ENCODE results near the gene MRPL24. TPM values are rescaled to one million over a fixed set of nuclear protein-coding genes. Genes with fewer than 3 reads are reported as not detected.

Gene MRPL24
- total and polyA plus RNA-seq, 2 donors: 53.8 to 59.0 TPM

DNA sequence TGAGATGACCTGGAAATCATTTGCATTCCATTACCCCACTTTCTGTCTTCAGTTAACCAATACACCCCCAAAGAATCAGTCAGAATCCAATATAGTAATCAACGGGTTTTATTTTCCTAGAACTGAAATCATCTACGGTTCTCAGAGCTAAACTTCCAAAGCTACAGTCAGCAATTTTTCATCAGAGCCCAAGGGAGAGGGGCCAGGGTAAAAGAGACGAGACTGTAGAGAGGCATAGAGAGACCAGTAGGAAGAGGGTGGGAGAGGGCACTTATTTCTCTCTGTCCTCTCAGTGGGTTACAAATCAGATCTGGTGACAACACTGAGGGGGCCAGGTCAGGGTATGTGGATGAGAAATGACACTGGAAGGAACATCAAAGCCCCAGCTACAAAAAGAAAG is 1.1 kb upstream of the MRPL24 start:
- H3K36me3 ChIP-seq (ENCODE audit: control insufficient read depth in 2 of 2, insufficient read depth in 2 of 2, low read length in 1 of 2): peaks cover 40 to 61% of the 10 kb centered on the region in 2 donors
- peak overlapping the region; percentile 86 to 92 for H3K27ac ChIP-seq (ENCODE audit: low read depth in 1 of 2, low read length in 1 of 2)
- no peaks in the 10 kb centered on the region for H3K9me3 ChIP-seq (ENCODE audit: control insufficient read depth in 2 of 2, insufficient read depth in 1 of 2, low read length in 1 of 2)
- H3K4me3 ChIP-seq (ENCODE audit: low read length in 2 of 2): no peak overlapping the region
- H3K27me3 ChIP-seq (ENCODE audit: control insufficient read depth in 2 of 2, insufficient read depth in 1 of 2, low read length in 1 of 2): no peaks in the 10 kb centered on the region
- WGBS: 96% methylated on average over 3 of the region's 3 CpGs
- DNase-seq (ENCODE audit: low read depth in 6 of 9, low spot score in 9 of 9): no peak
- peaks cover 7 to 49% of the 10 kb centered on the region in 2 donors for H3K4me1 ChIP-seq (ENCODE audit: control insufficient read depth in 2 of 2, insufficient read depth in 2 of 2, low read length in 2 of 2)

GRCh38 chr1:156741481-156741983 is 644 bp upstream of the MRPL24 start:
- no peaks in the 10 kb centered on the region for H3K27me3 ChIP-seq (ENCODE audit: control insufficient read depth in 2 of 2, insufficient read depth in 1 of 2, low read length in 1 of 2)
- DNase-seq (ENCODE audit: low read depth in 6 of 9, low spot score in 9 of 9): peak in 1 of 9 donors; percentile 14
- H3K4me3 ChIP-seq (ENCODE audit: low read length in 2 of 2): peak overlapping the region; percentile 33 to 38
- H3K9me3 ChIP-seq (ENCODE audit: control insufficient read depth in 2 of 2, insufficient read depth in 1 of 2, low read length in 1 of 2): no peaks in the 10 kb centered on the region
- 58% methylated on average over 8 of the region's 8 CpGs for WGBS
- peak overlapping the region; percentile 86 to 92 for H3K27ac ChIP-seq (ENCODE audit: low read depth in 1 of 2, low read length in 1 of 2)
- peaks cover 45 to 66% of the 10 kb centered on the region in 2 donors for H3K36me3 ChIP-seq (ENCODE audit: control insufficient read depth in 2 of 2, insufficient read depth in 2 of 2, low read length in 1 of 2)
- peaks cover 2 to 44% of the 10 kb centered on the region in 2 donors for H3K4me1 ChIP-seq (ENCODE audit: control insufficient read depth in 2 of 2, insufficient read depth in 2 of 2, low read length in 2 of 2)

GRCh38 chr1:156740237-156740740 is 599 bp downstream of the MRPL24 start:
- Histone ChIP-seq H3K4me3 (ENCODE audit: low read length in 2 of 2) (peak overlapping the region; percentile 57 to 67), H3K9me3 (ENCODE audit: control insufficient read depth in 2 of 2, insufficient read depth in 1 of 2, low read length in 1 of 2) (no peaks in the 10 kb centered on the region), H3K27ac (ENCODE audit: low read depth in 1 of 2, low read length in 1 of 2) (peak overlapping the region; percentile 45 to 69), H3K27me3 (ENCODE audit: control insufficient read depth in 2 of 2, insufficient read depth in 1 of 2, low read length in 1 of 2) (no peaks in the 10 kb centered on the region), H3K36me3 (ENCODE audit: control insufficient read depth in 2 of 2, insufficient read depth in 2 of 2, low read length in 1 of 2) (peaks cover 45 to 65% of the 10 kb centered on the region in 2 donors), H3K4me1 (ENCODE audit: control insufficient read depth in 2 of 2, insufficient read depth in 2 of 2, low read length in 2 of 2) (peaks cover 2 to 32% of the 10 kb centered on the region in 2 donors)
- WGBS: 36% methylated on average over 7 of the region's 7 CpGs
- no peak for DNase-seq (ENCODE audit: low read depth in 6 of 9, low spot score in 9 of 9)

DNA sequence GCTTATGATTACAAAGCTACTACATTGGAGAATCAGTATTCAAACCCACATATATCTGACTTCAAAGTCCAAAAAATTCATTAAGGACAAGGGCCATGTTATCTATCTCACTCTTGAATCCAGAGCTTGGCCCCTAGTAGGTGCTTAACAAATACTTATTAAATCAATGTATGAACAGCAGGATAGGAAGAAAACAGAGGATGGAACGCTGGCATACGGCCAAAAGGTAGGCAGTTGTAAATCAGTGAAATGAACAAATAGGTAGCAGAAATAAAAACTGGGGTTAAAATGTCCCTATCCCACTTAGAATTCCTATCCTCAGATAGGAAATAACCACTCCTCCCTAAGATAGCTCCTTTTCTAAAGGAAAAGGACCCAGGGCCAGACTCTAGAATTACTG is 2.0 kb downstream of the MRPL24 start:
- Histone ChIP-seq H3K36me3 (ENCODE audit: control insufficient read depth in 2 of 2, insufficient read depth in 2 of 2, low read length in 1 of 2) (peaks cover 37 to 53% of the 10 kb centered on the region in 2 donors), H3K4me3 (ENCODE audit: low read length in 2 of 2) (no peak overlapping the region), H3K9me3 (ENCODE audit: control insufficient read depth in 2 of 2, insufficient read depth in 1 of 2, low read length in 1 of 2) (no peaks in the 10 kb centered on the region), H3K4me1 (ENCODE audit: control insufficient read depth in 2 of 2, insufficient read depth in 2 of 2, low read length in 2 of 2) (peaks cover 2 to 23% of the 10 kb centered on the region in 2 donors), H3K27me3 (ENCODE audit: control insufficient read depth in 2 of 2, insufficient read depth in 1 of 2, low read length in 1 of 2) (no peaks in the 10 kb centered on the region), H3K27ac (ENCODE audit: low read depth in 1 of 2, low read length in 1 of 2) (no peak overlapping the region)
- DNase-seq (ENCODE audit: low read depth in 6 of 9, low spot score in 9 of 9): no peak
- 97% methylated on average over 2 of the region's 2 CpGs for WGBS

DNA sequence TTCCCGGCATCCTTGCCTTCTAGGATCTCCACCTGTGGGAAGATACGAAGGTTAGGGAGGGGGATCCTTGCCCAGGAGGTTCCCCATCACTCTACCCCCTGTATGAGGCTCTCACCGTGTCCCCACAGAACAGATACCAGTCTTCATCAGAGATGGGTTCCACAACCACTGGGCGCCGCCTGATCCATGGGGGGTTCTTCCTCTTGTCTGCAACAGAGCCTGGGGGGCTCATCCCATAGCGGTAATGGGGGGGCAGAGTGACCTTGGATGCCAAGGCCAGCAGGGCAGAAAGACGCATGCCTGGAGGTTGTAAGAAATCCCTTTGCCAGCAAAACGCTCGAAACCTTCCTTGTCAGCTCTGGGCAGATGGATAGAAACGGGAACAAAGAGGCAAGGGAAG is 2.5 kb downstream of the MRPL24 start:
- no peak for DNase-seq (ENCODE audit: low read depth in 6 of 9, low spot score in 9 of 9)
- no peak overlapping the region for H3K27ac ChIP-seq (ENCODE audit: low read depth in 1 of 2, low read length in 1 of 2)
- 93% methylated on average over 10 of the region's 10 CpGs for WGBS
- no peaks in the 10 kb centered on the region for H3K27me3 ChIP-seq (ENCODE audit: control insufficient read depth in 2 of 2, insufficient read depth in 1 of 2, low read length in 1 of 2)
- no peaks in the 10 kb centered on the region for H3K9me3 ChIP-seq (ENCODE audit: control insufficient read depth in 2 of 2, insufficient read depth in 1 of 2, low read length in 1 of 2)
- H3K4me3 ChIP-seq (ENCODE audit: low read length in 2 of 2): no peak overlapping the region
- peaks cover 36 to 47% of the 10 kb centered on the region in 2 donors for H3K36me3 ChIP-seq (ENCODE audit: control insufficient read depth in 2 of 2, insufficient read depth in 2 of 2, low read length in 1 of 2)
- peaks cover 2 to 22% of the 10 kb centered on the region in 2 donors for H3K4me1 ChIP-seq (ENCODE audit: control insufficient read depth in 2 of 2, insufficient read depth in 2 of 2, low read length in 2 of 2)

DNA sequence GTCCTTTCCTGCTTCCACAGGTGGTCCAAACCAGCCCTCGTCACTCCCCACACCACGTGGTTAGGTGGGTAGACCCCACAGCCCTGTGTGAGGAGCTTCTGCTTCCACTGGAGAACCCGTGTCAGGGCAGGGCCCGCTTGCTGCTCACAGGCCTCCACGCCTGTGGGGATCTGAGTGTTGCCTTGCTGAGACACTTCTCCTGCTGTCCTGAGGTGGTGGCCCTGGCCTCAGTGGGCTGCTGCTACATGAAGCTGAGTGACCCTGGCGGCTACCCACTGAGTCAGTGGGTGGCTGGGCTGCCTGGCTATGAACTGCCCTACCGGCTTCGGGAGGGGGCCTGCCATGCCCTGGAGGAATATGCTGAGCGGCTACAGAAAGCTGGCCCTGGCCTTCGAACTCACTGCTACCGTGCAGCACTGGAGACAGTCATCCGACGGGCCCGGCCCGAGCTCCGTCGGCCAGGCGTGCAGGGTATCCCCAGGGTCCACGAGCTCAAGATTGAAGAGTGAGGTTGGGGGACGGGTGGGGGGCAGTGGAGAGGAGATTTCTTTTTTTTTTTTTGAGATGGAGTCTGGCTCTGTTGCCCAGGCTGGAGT is 6.8 kb downstream of the MRPL24 start:
- H3K27ac ChIP-seq (ENCODE audit: low read depth in 1 of 2, low read length in 1 of 2): no peak overlapping the region
- peaks cover 23 to 25% of the 10 kb centered on the region in 2 donors for H3K36me3 ChIP-seq (ENCODE audit: control insufficient read depth in 2 of 2, insufficient read depth in 2 of 2, low read length in 1 of 2)
- no peaks in the 10 kb centered on the region for H3K27me3 ChIP-seq (ENCODE audit: control insufficient read depth in 2 of 2, insufficient read depth in 1 of 2, low read length in 1 of 2)
- no peaks in the 10 kb centered on the region for H3K9me3 ChIP-seq (ENCODE audit: control insufficient read depth in 2 of 2, insufficient read depth in 1 of 2, low read length in 1 of 2)
- H3K4me3 ChIP-seq (ENCODE audit: low read length in 2 of 2): no peak overlapping the region
- H3K4me1 ChIP-seq (ENCODE audit: control insufficient read depth in 2 of 2, insufficient read depth in 2 of 2, low read length in 2 of 2): peaks cover 0 to 5% of the 10 kb centered on the region in 2 donors
- WGBS: 98% methylated on average over 20 of the region's 20 CpGs
- no peak for DNase-seq (ENCODE audit: low read depth in 6 of 9, low spot score in 9 of 9)

GRCh38 chr1:156728599-156729462 is 12.1 kb downstream of the MRPL24 start, which contains the start of gene ISG20L2:
ISG20L2 (minus strand) TSS chr1:156728766; CDS start chr1:156727652, 1,114 bp downstream.
- no peaks in the 10 kb centered on the region for H3K9me3 ChIP-seq (ENCODE audit: control insufficient read depth in 2 of 2, insufficient read depth in 1 of 2, low read length in 1 of 2)
- WGBS: 4% methylated on average over 57 of the region's 57 CpGs
- peaks cover 18 to 26% of the 10 kb centered on the region in 2 donors for H3K36me3 ChIP-seq (ENCODE audit: control insufficient read depth in 2 of 2, insufficient read depth in 2 of 2, low read length in 1 of 2)
- H3K27ac ChIP-seq (ENCODE audit: low read depth in 1 of 2, low read length in 1 of 2): peak within 1 kb of the TSS; percentile 93 to 97
- peak; percentile 77 to 96 (median 88) for DNase-seq (ENCODE audit: low read depth in 6 of 9, low spot score in 9 of 9)
- H3K4me1 ChIP-seq (ENCODE audit: control insufficient read depth in 2 of 2, insufficient read depth in 2 of 2, low read length in 2 of 2): peaks cover 33 to 47% of the 10 kb centered on the region in 2 donors
- H3K4me3 ChIP-seq (ENCODE audit: low read length in 2 of 2): peak within 1 kb of the TSS; percentile 76 to 99
- H3K27me3 ChIP-seq (ENCODE audit: control insufficient read depth in 2 of 2, insufficient read depth in 1 of 2, low read length in 1 of 2): no peaks in the 10 kb centered on the region

DNA sequence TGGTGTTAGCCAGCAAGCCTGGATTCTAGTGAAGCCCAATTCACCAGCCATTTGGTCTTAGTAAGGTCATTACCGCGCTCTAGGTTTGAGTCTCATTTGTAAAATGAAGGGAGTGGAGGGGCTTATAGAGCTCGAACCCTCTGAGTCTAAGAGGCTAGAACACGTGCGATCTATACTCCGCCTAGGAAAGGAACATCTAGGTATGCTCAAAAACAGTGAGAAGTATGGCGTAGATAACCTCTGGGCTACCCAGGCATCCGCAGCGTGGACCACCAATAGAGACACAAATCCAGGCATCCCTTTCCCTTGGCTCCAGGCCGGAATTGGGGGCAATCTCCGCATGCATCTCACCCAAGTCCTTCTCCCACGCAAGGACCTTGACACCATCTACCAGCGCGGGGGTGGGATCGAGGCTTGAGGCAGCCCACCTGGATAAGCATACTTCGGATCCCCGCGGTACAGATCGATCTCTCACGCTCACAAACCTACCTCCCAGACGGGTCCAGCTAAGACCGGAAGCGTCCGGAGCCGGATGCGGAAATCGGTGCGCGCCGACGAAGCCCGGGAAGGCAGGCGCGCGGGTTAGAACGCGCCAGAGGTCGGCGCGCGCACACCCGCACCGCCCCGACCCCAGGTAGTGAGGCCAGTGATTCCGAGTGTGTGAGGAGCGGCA is 12.8 kb downstream of the MRPL24 start, which contains the start of gene METTL25B:
Gene METTL25B (plus strand): TSS at position 544 of the 673 bp plus-strand sequence. CDS start 636 bp downstream, outside the sequence.
- H3K36me3 ChIP-seq (ENCODE audit: control insufficient read depth in 2 of 2, insufficient read depth in 2 of 2, low read length in 1 of 2): peaks cover 21 to 33% of the 10 kb centered on the region in 2 donors
- peak within 1 kb of the TSS; percentile 93 to 97 for H3K27ac ChIP-seq (ENCODE audit: low read depth in 1 of 2, low read length in 1 of 2)
- no peaks in the 10 kb centered on the region for H3K27me3 ChIP-seq (ENCODE audit: control insufficient read depth in 2 of 2, insufficient read depth in 1 of 2, low read length in 1 of 2)
- H3K9me3 ChIP-seq (ENCODE audit: control insufficient read depth in 2 of 2, insufficient read depth in 1 of 2, low read length in 1 of 2): no peaks in the 10 kb centered on the region
- DNase-seq (ENCODE audit: low read depth in 6 of 9, low spot score in 9 of 9): peak in 4 of 9 donors; percentile 42 to 81 (median 69)
- peak within 1 kb of the TSS; percentile 76 to 99 for H3K4me3 ChIP-seq (ENCODE audit: low read length in 2 of 2)
- peaks cover 33 to 47% of the 10 kb centered on the region in 2 donors for H3K4me1 ChIP-seq (ENCODE audit: control insufficient read depth in 2 of 2, insufficient read depth in 2 of 2, low read length in 2 of 2)
- WGBS: under 1% methylated on average over 46 of the region's 46 CpGs

Data from thymus (tissue), 11 donors.